CD4-positive, alpha-beta memory T cell (primary cell): ENCODE measurements around the gene HOXD11. TPM values are rescaled to one million over a fixed set of nuclear protein-coding genes. Genes with fewer than 3 reads are reported as not detected.
A peak's percentile ranks its signal among the peaks of the same experiment; 100 is the strongest.

Experiments
- CTCF ChIA-PET: fragments of 350-600 bp; sonication (Branson Sonifier 250); formaldehyde crosslinking; loops from one replicate; lab custom pipeline; 2021; ENCODE audit warnings: inconsistent platforms; ENCODE audit not compliant: partially characterized antibody; lab: Charles Lee
- POLR2A ChIA-PET: fragments of 350-600 bp; sonication (Branson Sonifier 250); formaldehyde crosslinking; loops from one replicate; lab custom pipeline; 2021; ENCODE audit not compliant: partially characterized antibody; lab: Charles Lee
- DNase-seq, 5 donors: peaks; one replicate each; pipeline versions ENCODE4 v3.0.0 to v3.0.0-alpha.2; 2020 to 2022; ENCODE audit warnings: mixed read lengths in 1 of 5
- H3K27ac ChIP-seq: one replicate; pipeline ENCODE4 v1.7.0; 2013; ENCODE audit warnings: low read depth, low read length
- H3K27me3 ChIP-seq: 2 replicates; pipeline ENCODE4 v1.7.0; 2013; ENCODE audit warnings: mild to moderate bottlenecking, low read length, moderate library complexity; ENCODE audit not compliant: insufficient read depth
- H3K36me3 ChIP-seq: 2 replicates; pipeline ENCODE4 v1.7.0; 2013; ENCODE audit warnings: mild to moderate bottlenecking, low read length, moderate library complexity; ENCODE audit not compliant: insufficient read depth
- H3K4me1 ChIP-seq: 2 replicates; pipeline ENCODE4 v1.7.0; 2013; ENCODE audit warnings: mild to moderate bottlenecking, low read length, moderate library complexity; ENCODE audit not compliant: insufficient read depth
- H3K4me3 ChIP-seq, 2 donors: one replicate each; pipeline ENCODE4 v1.7.0; 2013; ENCODE audit warnings: low read length in 2 of 2, mild to moderate bottlenecking in 1 of 2
- H3K9me3 ChIP-seq, 2 donors: one replicate each; pipeline ENCODE4 v1.7.0; 2013; ENCODE audit warnings: low read length in 2 of 2, control low read depth in 1 of 2; ENCODE audit not compliant: control insufficient read depth in 1 of 2
- H3K27ac Mint-ChIP-seq, 7 donors: one replicate each; pipeline ENCODE4 v1.8.0; 2020 to 2021; ENCODE audit warnings: mixed read lengths in 7 of 7, mild to moderate bottlenecking in 6 of 7, inconsistent platforms in 3 of 7, moderate library complexity in 3 of 7
- H3K27me3 Mint-ChIP-seq, 2 donors: one replicate each; pipeline ENCODE4 v1.8.0; 2020 to 2021; ENCODE audit warnings: mixed read lengths in 2 of 2
- H3K36me3 Mint-ChIP-seq, 2 donors: one replicate each; pipeline ENCODE4 v1.8.0; 2020 to 2021; ENCODE audit warnings: mixed read lengths in 2 of 2, inconsistent platforms in 1 of 2, mild to moderate bottlenecking in 1 of 2
- H3K4me1 Mint-ChIP-seq, 4 donors: one replicate each; pipeline ENCODE4 v1.8.0; 2020 to 2021; ENCODE audit warnings: mixed read lengths in 4 of 4, mild to moderate bottlenecking in 1 of 4
- H3K4me3 Mint-ChIP-seq, 8 donors: one replicate each; pipeline ENCODE4 v1.8.0; 2020 to 2021; ENCODE audit warnings: mixed read lengths in 8 of 8, mild to moderate bottlenecking in 7 of 8, moderate library complexity in 6 of 8, inconsistent platforms in 3 of 8
- H3K9me3 Mint-ChIP-seq, 8 donors: one replicate each; pipeline ENCODE4 v1.8.0; 2020 to 2021; ENCODE audit warnings: mixed read lengths in 8 of 8, mild to moderate bottlenecking in 5 of 8, inconsistent platforms in 3 of 8, moderate library complexity in 1 of 8
- intact Hi-C: fragments of 100-400 bp; cut with micrococcal nuclease; formaldehyde crosslinking; loops from one replicate; pipeline ENCODE4 v1.15.1; 2023
- polyA plus RNA-seq, 2 donors: library from polyadenylated mRNA; unstranded; fragments of 300-500 nt; fragmentation: Illumina TruSeq; gene quantifications; one replicate each; pipeline ENCODE4 v1.2.3, GENCODE V29; 2021
- total RNA-seq, 2 experiments: library from RNA; stranded (reverse); gene quantifications; one replicate each; pipeline ENCODE4 v1.2.3, GENCODE V29; 2021

Gene HOXD11
- total and polyA plus RNA-seq, 4 experiments from 2014 or later = not detected

- H3K9me3 ChIP-seq = no peaks in the 10 kb centered on the region
- no peak overlapping the region for H3K27ac ChIP-seq
- peaks cover 0 to 43% (median 27%) of the 10 kb centered on the region in 8 donors for H3K9me3 Mint-ChIP-seq
- H3K27ac Mint-ChIP-seq = peak overlapping the region in 1 of 7 donors; percentile 28
- POLR2A ChIA-PET = interaction anchor here (1.9 kb wide), 1 partner anchor 36 kb away, joined by 5 read pairs; no protein-coding TSS in a partner anchor
- no peak for DNase-seq
- peaks cover 77 to 79% of the 10 kb centered on the region in 2 donors for H3K27me3 Mint-ChIP-seq
- no peaks in the 10 kb centered on the region for H3K36me3 ChIP-seq
- H3K4me1 ChIP-seq = peaks cover 27% of the 10 kb centered on the region
- peaks cover 7 to 8% of the 10 kb centered on the region in 2 donors for H3K36me3 Mint-ChIP-seq
- peaks cover 18 to 52% (median 36%) of the 10 kb centered on the region in 4 donors for H3K4me1 Mint-ChIP-seq
- CTCF ChIA-PET = interaction anchor here (0.8 to 4.1 kb wide), 3 partner anchors 37 to 1201 kb away, joined by 3 to 111 read pairs (median 3); no protein-coding TSS in a partner anchor
- no peak overlapping the region for H3K4me3 ChIP-seq
- H3K27me3 ChIP-seq = peaks cover 81% of the 10 kb centered on the region
- peak overlapping the region in 1 of 8 donors; percentile 18 for H3K4me3 Mint-ChIP-seq
- intact Hi-C loops = no loop called here
These were observed 11.7 kb upstream of the HOXD11 start for GRCh38 chr2:176095421-176095820.

GRCh38 chr2:176096243-176096985 is 10.7 kb upstream of the HOXD11 start:
- Mint-ChIP-seq H3K9me3 (peaks cover 0 to 41% (median 20%) of the 10 kb centered on the region in 8 donors), H3K27ac (peak overlapping the region in 2 of 7 donors; percentile 75 to 83), H3K36me3 (peaks cover 7 to 8% of the 10 kb centered on the region in 2 donors), H3K4me1 (peaks cover 18 to 47% (median 35%) of the 10 kb centered on the region in 4 donors), H3K27me3 (peaks cover 77 to 78% of the 10 kb centered on the region in 2 donors), H3K4me3 (peak overlapping the region; percentile 51 to 87 (median 82))
- CTCF ChIA-PET = interaction anchor here (0.7 to 4.1 kb wide), 17 partner anchors 11 to 1200 kb away, joined by 3 to 111 read pairs (median 3); no protein-coding TSS in a partner anchor
- Histone ChIP-seq H3K27ac (no peak overlapping the region), H3K4me3 (peak overlapping the region; percentile 1 to 54), H3K4me1 (peaks cover 27% of the 10 kb centered on the region), H3K9me3 (no peaks in the 10 kb centered on the region), H3K36me3 (no peaks in the 10 kb centered on the region), H3K27me3 (peaks cover 80% of the 10 kb centered on the region)
- DNase-seq = no peak
- POLR2A ChIA-PET = interaction anchor here (1.2 to 1.9 kb wide), 2 partner anchors 11 to 35 kb away, joined by 3 to 5 read pairs; no protein-coding TSS in a partner anchor
- intact Hi-C loops = loop anchor here (1.0 to 2.0 kb wide), 3 partner anchors 8 to 1060 kb away; no protein-coding TSS in a partner anchor

GRCh38 chr2:176096986-176097819 is 9.9 kb upstream of the HOXD11 start:
- Histone ChIP-seq H3K9me3 (no peaks in the 10 kb centered on the region), H3K27ac (no peak overlapping the region), H3K36me3 (no peaks in the 10 kb centered on the region), H3K27me3 (peaks cover 78% of the 10 kb centered on the region), H3K4me1 (peaks cover 27% of the 10 kb centered on the region), H3K4me3 (peak overlapping the region; percentile 1 to 54)
- Mint-ChIP-seq H3K9me3 (peaks cover 0 to 34% (median 16%) of the 10 kb centered on the region in 8 donors), H3K4me1 (peaks cover 12 to 39% (median 28%) of the 10 kb centered on the region in 4 donors), H3K27me3 (peaks cover 77 to 78% of the 10 kb centered on the region in 2 donors), H3K27ac (peak overlapping the region in 3 of 7 donors; percentile 3 to 83 (median 42)), H3K4me3 (peak overlapping the region; percentile 51 to 87 (median 82)), H3K36me3 (peaks cover 0 to 8% of the 10 kb centered on the region in 2 donors)
- ChIA-PET POLR2A (interaction anchor here (1.2 kb wide), 1 partner anchor 12 kb away, joined by 3 read pairs; no protein-coding TSS in a partner anchor), CTCF (interaction anchor here (0.5 to 4.1 kb wide), 28 partner anchors 8 to 1400 kb away, joined by 3 to 111 read pairs (median 3); partner anchors contain the start of gene LNPK)
- peak in 4 of 5 donors; percentile 56 to 61 (median 56) for DNase-seq
- intact Hi-C loops = loop anchor here (1.0 to 2.0 kb wide), 4 partner anchors 9 to 1060 kb away; no protein-coding TSS in a partner anchor

- H3K4me3 ChIP-seq = peak overlapping the region in 1 of 2 donors; percentile 54
- Mint-ChIP-seq H3K9me3 (peaks cover 0 to 34% (median 19%) of the 10 kb centered on the region in 8 donors), H3K27ac (peak overlapping the region in 2 of 7 donors; percentile 3 to 83), H3K4me1 (peaks cover 12 to 39% (median 28%) of the 10 kb centered on the region in 4 donors), H3K36me3 (peaks cover 0 to 8% of the 10 kb centered on the region in 2 donors), H3K4me3 (peak overlapping the region; percentile 51 to 87 (median 82)), H3K27me3 (peaks cover 83 to 85% of the 10 kb centered on the region in 2 donors)
- H3K9me3 ChIP-seq = no peaks in the 10 kb centered on the region
- ChIA-PET CTCF (interaction anchor here (0.5 to 4.1 kb wide), 22 partner anchors 9 to 1401 kb away, joined by 3 to 111 read pairs (median 3); partner anchors contain the start of gene LNPK), POLR2A (no interaction called here)
- H3K27me3 ChIP-seq = peaks cover 85% of the 10 kb centered on the region
- peaks cover 27% of the 10 kb centered on the region for H3K4me1 ChIP-seq
- H3K27ac ChIP-seq = no peak overlapping the region
- intact Hi-C loops = loop anchor here (1.0 to 2.0 kb wide), 3 partner anchors 19 to 1061 kb away; no protein-coding TSS in a partner anchor
- DNase-seq = no peak
- H3K36me3 ChIP-seq = no peaks in the 10 kb centered on the region
These were observed 9.2 kb upstream of the HOXD11 start for GRCh38 chr2:176097820-176098365.

GRCh38 chr2:176098366-176099158 is 8.5 kb upstream of the HOXD11 start:
- Mint-ChIP-seq H3K36me3 (peaks cover 0 to 8% of the 10 kb centered on the region in 2 donors), H3K9me3 (peaks cover 0 to 28% (median 17%) of the 10 kb centered on the region in 8 donors), H3K27me3 (peaks cover 84 to 85% of the 10 kb centered on the region in 2 donors), H3K4me1 (peaks cover 12 to 33% (median 23%) of the 10 kb centered on the region in 4 donors), H3K4me3 (peak overlapping the region in 4 of 8 donors; percentile 20 to 73 (median 28)), H3K27ac (peak overlapping the region in 2 of 7 donors; percentile 29 to 83)
- Histone ChIP-seq H3K27me3 (peaks cover 85% of the 10 kb centered on the region), H3K9me3 (no peaks in the 10 kb centered on the region), H3K4me3 (no peak overlapping the region), H3K27ac (no peak overlapping the region), H3K4me1 (peaks cover 23% of the 10 kb centered on the region), H3K36me3 (no peaks in the 10 kb centered on the region)
- CTCF ChIA-PET = interaction anchor here (0.9 to 4.1 kb wide), 10 partner anchors 10 to 1401 kb away, joined by 3 to 111 read pairs (median 5); no protein-coding TSS in a partner anchor
- intact Hi-C loops = no loop called here
- DNase-seq = no peak
- POLR2A ChIA-PET = no interaction called here
